HepG2 (cell line): ENCODE results near the gene ZNF530. TPM values are rescaled to one million over a fixed set of nuclear protein-coding genes. Genes with fewer than 3 reads are reported as not detected.

Source experiments
- HMG20A ChIP-seq: IDR thresholded peaks from 2 replicates; pipeline ENCODE4 v1.6.1; 2016; ENCODE audit warnings: borderline replicate concordance
- HMG20B ChIP-seq: conservative IDR thresholded peaks from 2 replicates; pipeline ENCODE4 v1.6.1; 2016; ENCODE audit warnings: missing genetic modification reagents, missing compliant biosample characterization
- KAT7 ChIP-seq: IDR thresholded peaks from 2 replicates; pipeline ENCODE4 v1.6.1; 2018; ENCODE audit warnings: borderline replicate concordance, missing compliant biosample characterization
- MEIS2 ChIP-seq: sonication (generic); formaldehyde crosslinking; IDR thresholded peaks from 2 replicates; pipeline ENCODE4 v1.9.0; 2021; ENCODE audit warnings: mild to moderate bottlenecking, missing genetic modification reagents
- MYPOP ChIP-seq: sonication (generic); formaldehyde crosslinking; IDR thresholded peaks from 2 replicates; pipeline ENCODE4 v1.8.1; 2023; ENCODE audit warnings: mild to moderate bottlenecking, moderate library complexity, missing genetic modification reagents
- THAP9 ChIP-seq: sonication (generic); formaldehyde crosslinking; IDR thresholded peaks from 2 replicates; pipeline ENCODE4; 2020; ENCODE audit warnings: missing genetic modification reagents, mild to moderate bottlenecking, borderline replicate concordance
- XBP1 ChIP-seq: sonication (generic); formaldehyde crosslinking; IDR thresholded peaks from 2 replicates; pipeline ENCODE4 v1.5.0; 2020; ENCODE audit warnings: missing genetic modification reagents
- ZFP1 ChIP-seq: IDR thresholded peaks from 2 replicates; pipeline ENCODE4 v1.6.1; 2016
- ZFP41 ChIP-seq: sonication (generic); formaldehyde crosslinking; IDR thresholded peaks from 2 replicates; pipeline ENCODE4 v1.4.0; 2020; ENCODE audit warnings: mild to moderate bottlenecking, missing genetic modification reagents, borderline replicate concordance
- ZFP62 ChIP-seq: sonication (generic); formaldehyde crosslinking; IDR thresholded peaks from 2 replicates; pipeline ENCODE4 v1.4.0; 2020; ENCODE audit warnings: missing genetic modification reagents
- ZNF180 ChIP-seq: sonication (generic); formaldehyde crosslinking; IDR thresholded peaks from 2 replicates; pipeline ENCODE4 v1.4.0; 2020; ENCODE audit warnings: low read depth, missing genetic modification reagents, borderline replicate concordance
- ZNF451 ChIP-seq: sonication (generic); formaldehyde crosslinking; IDR thresholded peaks from 2 replicates; pipeline ENCODE4 v1.5.0; 2020; ENCODE audit warnings: mild to moderate bottlenecking, missing genetic modification reagents
- ZNF749 ChIP-seq: sonication (generic); formaldehyde crosslinking; IDR thresholded peaks from 2 replicates; pipeline ENCODE4 v1.8.0; 2022; ENCODE audit warnings: mild to moderate bottlenecking, missing genetic modification reagents, moderate library complexity, borderline replicate concordance
- ZNF788 ChIP-seq: sonication (generic); formaldehyde crosslinking; IDR thresholded peaks from 2 replicates; pipeline ENCODE4 v1.5.0; 2020; ENCODE audit warnings: mild to moderate bottlenecking, missing genetic modification reagents, borderline replicate concordance
- ZSCAN22 ChIP-seq: sonication (generic); formaldehyde crosslinking; IDR thresholded peaks from 2 replicates; pipeline ENCODE4 v1.4.0; 2020; ENCODE audit warnings: mild to moderate bottlenecking, missing genetic modification reagents
- ZZZ3 ChIP-seq: sonication (generic); formaldehyde crosslinking; IDR thresholded peaks from 2 replicates; pipeline ENCODE4 v1.4.0; 2020; ENCODE audit warnings: missing genetic modification reagents, mild to moderate bottlenecking, borderline replicate concordance
- polyA plus RNA-seq, 8 experiments: library from polyadenylated mRNA; depleted of rRNA in 3 of 8; stranded (reverse) in 7 of 8; unstranded in 1 of 8; fragments of >200 nt; fragmentation: Illumina TruSeq in 4 of 8; extraction: Trizol in 4 of 8; gene quantifications; 2 replicates each; pipeline versions ENCODE4 v1.2.1 to v1.2.3, GENCODE V29; 2011 to 2016; ENCODE audit warnings: low read depth in 4 of 8, missing spikeins in 1 of 8, mixed read lengths in 1 of 8; ENCODE audit not compliant: insufficient read depth in 1 of 8
- total RNA-seq, 5 experiments: library from RNA; depleted of rRNA; stranded (reverse); fragments of >200 nt; fragmentation: Illumina TruSeq; extraction: Trizol; gene quantifications; 2 replicates each; pipeline ENCODE4 v1.2.3, GENCODE V29; 2016; ENCODE audit warnings: low read depth in 1 of 5
- TF ChIP-seq, protein P1 (sequence below): sonication (generic); formaldehyde crosslinking; IDR thresholded peaks from 2 replicates; pipeline ENCODE4 v1.8.0; 2022; ENCODE audit warnings: missing genetic modification reagents, mild to moderate bottlenecking, moderate library complexity, borderline replicate concordance
- TF ChIP-seq, protein P2 (sequence below): sonication (generic); formaldehyde crosslinking; IDR thresholded peaks from 2 replicates; pipeline ENCODE4 v1.4.0; 2020; ENCODE audit warnings: missing genetic modification reagents

ZNF530 gene
- total and polyA plus RNA-seq, 2 of the 13 experiments (the other 11 are each of a cell fraction or from before 2014, with no cell fraction given) = 1.1 to 7.8 TPM

DNA sequence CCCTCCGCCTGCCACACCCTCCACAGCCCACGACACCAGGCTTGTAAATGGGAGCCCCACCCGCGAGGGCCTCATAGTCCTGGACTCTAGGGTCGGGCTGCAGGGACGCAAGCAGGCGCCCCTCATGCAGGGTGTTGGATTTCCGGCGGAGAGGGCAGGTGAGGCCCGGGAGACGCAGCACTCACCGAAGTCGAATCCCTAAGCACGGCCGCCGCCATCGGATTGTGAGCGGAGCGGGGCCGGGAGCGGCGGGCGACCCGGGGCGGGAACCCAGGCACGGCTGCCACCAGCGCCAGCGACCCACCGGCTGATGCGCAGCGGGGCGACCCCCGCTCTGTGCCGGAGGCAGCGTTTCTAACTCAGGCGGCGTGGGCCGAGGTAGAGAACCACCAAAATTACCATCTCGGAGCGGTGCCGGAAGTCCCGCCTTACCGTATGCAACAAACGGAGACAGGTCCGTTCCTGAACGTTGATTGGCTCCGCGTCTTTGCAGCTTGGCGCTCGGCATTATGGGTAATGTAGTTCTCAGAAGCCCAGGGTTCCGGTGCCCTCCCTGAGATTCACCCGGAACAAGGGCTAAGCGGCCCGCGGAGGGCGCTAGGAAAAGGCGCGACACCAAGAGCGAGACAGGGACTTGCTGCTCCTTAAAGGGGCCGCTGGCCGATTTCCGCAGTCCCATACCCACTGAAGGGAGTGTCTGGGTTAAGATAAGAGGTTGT, 21.0 kb upstream of the ZNF530 start, which contains the start of gene ZNF416 (continued):
- TF ChIP-seq, protein P1, sequence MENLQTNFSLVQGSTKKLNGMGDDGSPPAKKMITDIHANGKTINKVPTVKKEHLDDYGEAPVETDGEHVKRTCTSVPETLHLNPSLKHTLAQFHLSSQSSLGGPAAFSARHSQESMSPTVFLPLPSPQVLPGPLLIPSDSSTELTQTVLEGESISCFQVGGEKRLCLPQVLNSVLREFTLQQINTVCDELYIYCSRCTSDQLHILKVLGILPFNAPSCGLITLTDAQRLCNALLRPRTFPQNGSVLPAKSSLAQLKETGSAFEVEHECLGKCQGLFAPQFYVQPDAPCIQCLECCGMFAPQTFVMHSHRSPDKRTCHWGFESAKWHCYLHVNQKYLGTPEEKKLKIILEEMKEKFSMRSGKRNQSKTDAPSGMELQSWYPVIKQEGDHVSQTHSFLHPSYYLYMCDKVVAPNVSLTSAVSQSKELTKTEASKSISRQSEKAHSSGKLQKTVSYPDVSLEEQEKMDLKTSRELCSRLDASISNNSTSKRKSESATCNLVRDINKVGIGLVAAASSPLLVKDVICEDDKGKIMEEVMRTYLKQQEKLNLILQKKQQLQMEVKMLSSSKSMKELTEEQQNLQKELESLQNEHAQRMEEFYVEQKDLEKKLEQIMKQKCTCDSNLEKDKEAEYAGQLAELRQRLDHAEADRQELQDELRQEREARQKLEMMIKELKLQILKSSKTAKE (CRISPR knock-in tag) = no peak
- TF ChIP-seq THAP9 (CRISPR knock-in tag) (peak; percentile 44; the same call in 1 of the 2 replicates), XBP1 (CRISPR knock-in tag) (no peak), ZNF451 (CRISPR knock-in tag) (no peak), ZNF788 (CRISPR knock-in tag) (peak; percentile 63; the same call in 1 of the 2 replicates), HMG20B (CRISPR knock-in tag) (no peak), KAT7 (CRISPR knock-in tag) (no peak; the same call in 1 of the 2 replicates), ZZZ3 (CRISPR knock-in tag) (peak; percentile 54), ZFP41 (peak; percentile 62; the same call in 1 of the 2 replicates), MYPOP (0 out of 2 replicates have a peak, but pooled peaks have one; percentile 24), HMG20A (CRISPR knock-in tag) (no peak), ZFP1 (no peak), MEIS2 (0 out of 2 replicates have a peak, but pooled peaks have one; percentile 20), ZNF180 (CRISPR knock-in tag) (no peak), ZNF749 (CRISPR knock-in tag) (no peak), ZFP62 (no peak), ZSCAN22 (peak; percentile 100)
- TF ChIP-seq, protein P2, sequence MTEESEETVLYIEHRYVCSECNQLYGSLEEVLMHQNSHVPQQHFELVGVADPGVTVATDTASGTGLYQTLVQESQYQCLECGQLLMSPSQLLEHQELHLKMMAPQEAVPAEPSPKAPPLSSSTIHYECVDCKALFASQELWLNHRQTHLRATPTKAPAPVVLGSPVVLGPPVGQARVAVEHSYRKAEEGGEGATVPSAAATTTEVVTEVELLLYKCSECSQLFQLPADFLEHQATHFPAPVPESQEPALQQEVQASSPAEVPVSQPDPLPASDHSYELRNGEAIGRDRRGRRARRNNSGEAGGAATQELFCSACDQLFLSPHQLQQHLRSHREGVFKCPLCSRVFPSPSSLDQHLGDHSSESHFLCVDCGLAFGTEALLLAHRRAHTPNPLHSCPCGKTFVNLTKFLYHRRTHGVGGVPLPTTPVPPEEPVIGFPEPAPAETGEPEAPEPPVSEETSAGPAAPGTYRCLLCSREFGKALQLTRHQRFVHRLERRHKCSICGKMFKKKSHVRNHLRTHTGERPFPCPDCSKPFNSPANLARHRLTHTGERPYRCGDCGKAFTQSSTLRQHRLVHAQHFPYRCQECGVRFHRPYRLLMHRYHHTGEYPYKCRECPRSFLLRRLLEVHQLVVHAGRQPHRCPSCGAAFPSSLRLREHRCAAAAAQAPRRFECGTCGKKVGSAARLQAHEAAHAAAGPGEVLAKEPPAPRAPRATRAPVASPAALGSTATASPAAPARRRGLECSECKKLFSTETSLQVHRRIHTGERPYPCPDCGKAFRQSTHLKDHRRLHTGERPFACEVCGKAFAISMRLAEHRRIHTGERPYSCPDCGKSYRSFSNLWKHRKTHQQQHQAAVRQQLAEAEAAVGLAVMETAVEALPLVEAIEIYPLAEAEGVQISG = peak; percentile 92
